Stimulated activated CD4-positive, alpha-beta T cell treated with anti-CD3 and anti-CD28 coated beads, TNF-alpha, amount 100 ng/mL, for 48 hours (primary cell): ENCODE measurements around the gene SYNGR1.
"Not testable (repeated sequence)": the region's sequence is repeated elsewhere in the genome, so short reads cannot be mapped to it uniquely, and the experiment has no call there.

Source experiments
- DNase-seq, 3 donors: peaks; one replicate each; pipeline ENCODE4 v3.0.0-alpha.2; 2020; ENCODE audit warnings: low read depth in 3 of 3

The SYNGR1 gene

GRCh38 chr22:39408173-39408572 is 58.4 kb downstream of the SYNGR1 start:
- DNase-seq, result no peak

- DNase-seq, result no peak
Observed at GRCh38 chr22:39408807-39409206, 59.0 kb downstream of the SYNGR1 start.

GRCh38 chr22:39409516-39410029 is 59.8 kb downstream of the SYNGR1 start:
- DNase-seq, result no peak

- no peak for DNase-seq
Observed at GRCh38 chr22:39410264-39410663, 60.5 kb downstream of the SYNGR1 start.

- DNase-seq, result not testable (repeated sequence)
Observed at GRCh38 chr22:39411828-39412365, 62.1 kb downstream of the SYNGR1 start.

GRCh38 chr22:39413204-39413603 is 63.4 kb downstream of the SYNGR1 start:
- DNase-seq, result not testable (repeated sequence)

- DNase-seq, result no peak
Observed at GRCh38 chr22:39414377-39414776, 64.6 kb downstream of the SYNGR1 start.

GRCh38 chr22:39414886-39415285 is 65.1 kb downstream of the SYNGR1 start:
- no peak for DNase-seq

- DNase-seq, result no peak
Observed at GRCh38 chr22:39415506-39415905, 65.7 kb downstream of the SYNGR1 start.

- no peak for DNase-seq
Observed at GRCh38 chr22:39416319-39416718, 66.5 kb downstream of the SYNGR1 start.

- DNase-seq, result no peak
Observed at GRCh38 chr22:39417641-39418040, 67.8 kb downstream of the SYNGR1 start.

- no peak for DNase-seq
Observed at GRCh38 chr22:39418696-39419095, 68.9 kb downstream of the SYNGR1 start.

GRCh38 chr22:39419096-39419495 is 69.3 kb downstream of the SYNGR1 start:
- no peak for DNase-seq

- DNase-seq, result no peak
Observed at GRCh38 chr22:39419911-39420310, 70.1 kb downstream of the SYNGR1 start.

- no peak for DNase-seq
Observed at GRCh38 chr22:39421691-39422090, 71.9 kb downstream of the SYNGR1 start.

GRCh38 chr22:39422101-39422500 is 72.3 kb downstream of the SYNGR1 start:
- DNase-seq, result no peak

- DNase-seq, result no peak
Observed at GRCh38 chr22:39422721-39423120, 72.9 kb downstream of the SYNGR1 start.

- DNase-seq, result no peak
Observed at GRCh38 chr22:39423976-39424375, 74.2 kb downstream of the SYNGR1 start.

- no peak for DNase-seq
Observed at GRCh38 chr22:39426380-39427043, 76.7 kb downstream of the SYNGR1 start.

GRCh38 chr22:39427751-39428596 is 78.2 kb downstream of the SYNGR1 start:
- DNase-seq, result no peak

GRCh38 chr22:39428597-39429071 is 78.8 kb downstream of the SYNGR1 start:
- no peak for DNase-seq

- DNase-seq, result no peak
Observed at GRCh38 chr22:39429186-39429585, 79.4 kb downstream of the SYNGR1 start.
